HUES64 (cell line): Measurements from ENCODE around the gene IRS4. TPM values are rescaled to one million over a fixed set of nuclear protein-coding genes. Genes with fewer than 3 reads are reported as not detected.

ENCODE experiments used
- H3K27ac ChIP-seq: 2 replicates; pipeline ENCODE4 v1.7.0; 2013; ENCODE audit warnings: low read depth, low read length, inconsistent platforms
- H3K27me3 ChIP-seq: 2 replicates; pipeline ENCODE4 v1.6.1; 2013; ENCODE audit warnings: mild to moderate bottlenecking, low read length; ENCODE audit not compliant: insufficient read depth
- H3K36me3 ChIP-seq: 2 replicates; pipeline ENCODE4 v1.6.1; 2013; ENCODE audit warnings: mild to moderate bottlenecking, low read length; ENCODE audit not compliant: insufficient read depth
- H3K4me1 ChIP-seq: 2 replicates; pipeline ENCODE4 v1.6.1; 2013; ENCODE audit warnings: mild to moderate bottlenecking, low read length, moderate library complexity; ENCODE audit not compliant: insufficient read depth
- H3K4me3 ChIP-seq: 2 replicates; pipeline ENCODE4 v1.5.1; 2013; ENCODE audit warnings: mild to moderate bottlenecking, low read length, moderate library complexity
- H3K9ac ChIP-seq: 2 replicates; pipeline ENCODE4 v1.6.1; 2013; ENCODE audit warnings: mild to moderate bottlenecking, low read depth, low read length
- H3K9me3 ChIP-seq: 2 replicates; pipeline ENCODE4 v1.6.1; 2013; ENCODE audit warnings: low read depth, low read length; ENCODE audit not compliant: insufficient read depth
- WGBS: fragments of 150-250, 120-280 bp; methylation state at CpG from one replicate; pipeline ENCODE4 v1.1.7; 2013; ENCODE audit warnings: missing lambda C conversion rate; 5-methylcytosine and 5-hydroxymethylcytosine counted together
- polyA plus RNA-seq, 2 experiments: library from polyadenylated mRNA; stranded (reverse); fragments of 50-300 nt; gene quantifications; one replicate each; pipeline ENCODE4 v1.2.3, GENCODE V29; 2013

IRS4 gene
- polyA plus RNA-seq (2013, experiment 1 of 2): 3.6 TPM
- polyA plus RNA-seq (2013, experiment 2 of 2): 4.1 TPM

- under 1% methylated on average over 59 of the region's 62 CpGs for WGBS
- peak within 1 kb of the TSS; percentile 84 for H3K4me3 ChIP-seq
- peaks cover 1% of the 10 kb centered on the region; the same call in 1 of the 2 replicates for H3K4me1 ChIP-seq
Observed at GRCh38 chrX:108736509-108737479, at the start of gene IRS4. Gene IRS4, minus strand, starts transcription at chrX:108736563.

GRCh38 chrX:108772549-108772948 is 36.2 kb upstream of the IRS4 start:
- Histone ChIP-seq H3K36me3 (no peaks in the 10 kb centered on the region), H3K27ac (no peak overlapping the region), H3K4me1 (no peaks in the 10 kb centered on the region), H3K9ac (no peak overlapping the region), H3K4me3 (no peak overlapping the region), H3K9me3 (no peaks in the 10 kb centered on the region), H3K27me3 (no peaks in the 10 kb centered on the region)

More at GRCh38 chrX:108736509-108737479, at the start of gene IRS4:
- H3K27ac ChIP-seq: peak within 1 kb of the TSS; percentile 60; the same call in 1 of the 2 replicates
- H3K27me3 ChIP-seq: peaks cover 47% of the 10 kb centered on the region
- H3K9ac ChIP-seq: peak within 1 kb of the TSS; percentile 59
- H3K36me3 ChIP-seq: no peaks in the 10 kb centered on the region
- no peaks in the 10 kb centered on the region for H3K9me3 ChIP-seq

- no peaks in the 10 kb centered on the region for H3K36me3 ChIP-seq
- H3K4me3 ChIP-seq: no peak overlapping the region
- no peaks in the 10 kb centered on the region for H3K4me1 ChIP-seq
- H3K27ac ChIP-seq: no peak overlapping the region
- H3K27me3 ChIP-seq: no peaks in the 10 kb centered on the region
- 75% methylated on average over 1 of the region's 1 CpG for WGBS
- H3K9me3 ChIP-seq: no peaks in the 10 kb centered on the region
- no peak overlapping the region for H3K9ac ChIP-seq
Observed at GRCh38 chrX:108763559-108763958, 27.2 kb upstream of the IRS4 start.

GRCh38 chrX:108740299-108740774 is 4.0 kb upstream of the IRS4 start:
- Histone ChIP-seq H3K27ac (no peak overlapping the region), H3K27me3 (peaks cover 11% of the 10 kb centered on the region), H3K4me3 (no peak overlapping the region), H3K9me3 (no peaks in the 10 kb centered on the region), H3K9ac (no peak overlapping the region), H3K4me1 (no peaks in the 10 kb centered on the region), H3K36me3 (no peaks in the 10 kb centered on the region)
- WGBS: no CpG with 5 or more reads among the region's 1 CpG

- H3K27me3 ChIP-seq: peaks cover 37% of the 10 kb centered on the region
- WGBS: 11% methylated on average over 5 of the region's 5 CpGs
- H3K9me3 ChIP-seq: no peaks in the 10 kb centered on the region
- no peaks in the 10 kb centered on the region for H3K36me3 ChIP-seq
- H3K9ac ChIP-seq: peak overlapping the region; percentile 59; the same call in 1 of the 2 replicates
- peak overlapping the region; percentile 84 for H3K4me3 ChIP-seq
- H3K4me1 ChIP-seq: no peaks in the 10 kb centered on the region
- no peak overlapping the region for H3K27ac ChIP-seq
Observed at GRCh38 chrX:108737754-108738153, 1.4 kb upstream of the IRS4 start.

GRCh38 chrX:108735679-108736508 is 469 bp downstream of the IRS4 start:
- Histone ChIP-seq H3K27ac (peak overlapping the region; percentile 60; the same call in 1 of the 2 replicates), H3K4me1 (peaks cover 9% of the 10 kb centered on the region; the same call in 1 of the 2 replicates), H3K9me3 (no peaks in the 10 kb centered on the region), H3K36me3 (no peaks in the 10 kb centered on the region), H3K9ac (peak overlapping the region; percentile 37; the same call in 1 of the 2 replicates), H3K27me3 (peaks cover 47% of the 10 kb centered on the region), H3K4me3 (peak overlapping the region; percentile 84)
- under 1% methylated on average over 81 of the region's 82 CpGs for WGBS

- no peak overlapping the region for H3K27ac ChIP-seq
- H3K4me3 ChIP-seq: peak overlapping the region; percentile 84
- WGBS: 1% methylated on average over 36 of the region's 36 CpGs
- H3K9me3 ChIP-seq: no peaks in the 10 kb centered on the region
- peaks cover 47% of the 10 kb centered on the region for H3K27me3 ChIP-seq
- H3K36me3 ChIP-seq: no peaks in the 10 kb centered on the region
- H3K4me1 ChIP-seq: peaks cover 14% of the 10 kb centered on the region; the same call in 1 of the 2 replicates
- no peak overlapping the region for H3K9ac ChIP-seq
Observed at GRCh38 chrX:108735091-108735678, 1.2 kb downstream of the IRS4 start.

- 73% methylated on average over 7 of the region's 7 CpGs for WGBS
- Histone ChIP-seq H3K9me3 (no peaks in the 10 kb centered on the region), H3K9ac (no peak overlapping the region), H3K4me1 (peaks cover 20% of the 10 kb centered on the region), H3K27me3 (peaks cover 47% of the 10 kb centered on the region), H3K36me3 (no peaks in the 10 kb centered on the region), H3K27ac (no peak overlapping the region), H3K4me3 (peak overlapping the region; percentile 84)
Observed at GRCh38 chrX:108734426-108734825, 1.9 kb downstream of the IRS4 start.

- 6% methylated on average over 39 of the region's 39 CpGs for WGBS
- H3K4me3 ChIP-seq: peak overlapping the region; percentile 71
- H3K27ac ChIP-seq: no peak overlapping the region
- H3K9ac ChIP-seq: peak overlapping the region; percentile 3; the same call in 1 of the 2 replicates
- H3K4me1 ChIP-seq: peaks cover 35% of the 10 kb centered on the region
- peaks cover 43% of the 10 kb centered on the region for H3K27me3 ChIP-seq
- H3K9me3 ChIP-seq: no peaks in the 10 kb centered on the region
- no peaks in the 10 kb centered on the region for H3K36me3 ChIP-seq
Observed at GRCh38 chrX:108732630-108733321, 3.6 kb downstream of the IRS4 start.

- WGBS: 12% methylated on average over 2 of the region's 2 CpGs
- peak overlapping the region; percentile 12; the same call in 1 of the 2 replicates for H3K27ac ChIP-seq
Observed at GRCh38 chrX:108731153-108731552, 5.2 kb downstream of the IRS4 start.

More at GRCh38 chrX:108731153-108731552, 5.2 kb downstream of the IRS4 start:
- Histone ChIP-seq H3K27me3 (peaks cover 42% of the 10 kb centered on the region), H3K36me3 (no peaks in the 10 kb centered on the region), H3K4me1 (peaks cover 38% of the 10 kb centered on the region), H3K9ac (no peak overlapping the region), H3K4me3 (peak overlapping the region; percentile 71), H3K9me3 (no peaks in the 10 kb centered on the region)
